CD4-positive, alpha-beta T cell treated with Interleukin-15 for 4 hours (primary cell): ENCODE data around the gene SLC44A2.

Experiments
- DNase-seq: peaks from one replicate; pipeline ENCODE4 v3.0.0-alpha.2; 2020; ENCODE audit warnings: low spot score

SLC44A2 gene

DNA sequence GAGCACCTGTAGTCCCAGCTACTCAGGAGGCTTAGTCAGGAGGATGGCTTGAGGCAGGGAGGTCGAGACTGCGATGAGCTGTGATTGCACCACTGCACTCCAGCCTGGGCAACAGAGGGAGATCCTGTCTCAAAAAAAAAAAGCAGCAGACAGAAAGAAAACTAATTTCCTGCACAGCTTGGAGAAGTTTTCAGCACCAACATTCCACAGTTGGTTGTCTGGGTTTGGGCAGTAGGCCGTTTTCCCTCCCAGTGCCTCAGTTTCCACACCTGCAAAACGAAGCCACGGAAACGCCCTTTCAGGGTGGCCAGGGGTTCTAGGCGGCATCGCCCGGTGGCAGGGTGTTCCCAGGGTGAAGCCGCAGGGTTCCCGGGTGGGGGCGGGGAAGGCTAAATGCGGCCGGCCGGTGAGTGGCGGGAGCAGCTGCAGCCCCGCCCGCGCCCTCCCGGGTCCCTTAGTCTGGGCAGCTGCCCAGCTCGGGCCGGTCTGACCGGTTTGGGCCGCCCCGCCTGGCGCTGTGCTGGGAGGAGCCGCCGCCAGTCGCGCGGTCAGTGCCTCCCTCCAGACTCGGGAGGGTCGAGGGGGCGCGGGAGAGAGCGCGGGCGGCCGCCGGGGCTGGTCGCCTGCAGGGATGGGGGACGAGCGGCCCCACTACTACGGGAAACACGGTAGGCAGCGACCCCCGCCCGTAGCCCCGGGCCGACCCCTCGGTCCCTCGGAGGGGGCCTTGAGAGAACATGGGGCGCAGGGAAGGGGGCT, at the start of gene SLC44A2:
SLC44A2 (plus strand) TSS at position 551 of the 759 bp plus-strand sequence; CDS start at position 632, 81 bp downstream.
- no peak for DNase-seq

GRCh38 chr19:10577951-10578350, 47.4 kb upstream of the SLC44A2 start:
- no peak for DNase-seq

GRCh38 chr19:10580979-10581631, 44.2 kb upstream of the SLC44A2 start:
- DNase-seq = peak; percentile 89

DNA sequence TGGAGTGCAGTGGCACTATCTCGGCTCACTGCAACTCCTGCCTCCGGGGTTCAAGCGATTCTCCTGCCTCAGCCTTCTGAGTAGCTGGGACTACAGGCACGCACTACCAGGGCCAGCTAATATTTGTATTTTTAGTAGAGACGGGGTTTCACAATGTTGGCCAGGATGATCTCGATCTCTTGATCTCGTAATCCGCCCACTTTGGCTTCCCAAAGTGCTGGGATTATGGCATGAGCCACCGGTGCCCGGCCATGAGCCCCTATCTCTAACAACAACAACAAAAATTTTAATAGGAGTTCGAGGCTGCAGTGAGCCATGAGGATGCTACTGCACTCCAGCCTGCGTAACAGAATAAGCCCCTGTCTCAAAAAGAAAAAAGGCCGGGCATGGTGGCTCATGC, 43.3 kb upstream of the SLC44A2 start:
- no peak for DNase-seq

DNA sequence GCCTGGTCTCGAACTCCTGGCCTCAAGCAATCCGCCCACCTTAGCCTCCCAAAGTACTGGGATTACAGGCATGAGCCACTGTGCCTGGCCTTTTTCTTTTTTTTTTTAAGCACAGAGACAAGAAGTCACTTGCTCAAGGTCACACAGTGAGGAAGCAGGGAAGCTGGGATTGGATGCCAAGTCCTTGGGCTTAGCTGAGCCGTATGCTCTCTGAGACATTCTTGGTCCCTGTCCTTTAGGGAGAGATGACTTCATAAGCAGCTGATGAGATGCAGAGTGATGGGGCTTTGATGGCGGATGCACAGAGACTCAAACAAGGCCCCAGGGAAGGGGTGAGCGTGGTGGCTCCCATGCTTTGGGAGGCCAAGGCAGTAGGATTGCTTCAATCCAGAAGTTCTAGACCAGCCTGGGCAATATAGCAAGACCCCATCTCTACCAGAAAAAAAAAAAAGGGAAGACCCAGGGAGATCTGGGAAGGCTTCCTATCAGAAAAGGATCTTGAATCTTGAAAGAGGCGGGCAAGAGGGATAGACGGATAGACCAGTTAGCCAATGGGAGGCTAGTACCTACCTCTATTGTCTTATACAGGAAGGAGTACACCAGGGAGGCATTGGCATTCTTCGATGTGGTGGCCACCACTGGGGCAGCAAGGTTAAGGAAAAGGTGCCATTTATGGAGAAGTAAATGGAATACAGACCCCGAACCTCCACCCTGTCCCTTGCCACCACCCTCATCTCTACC, 42.1 kb upstream of the SLC44A2 start:
- DNase-seq = no peak

- no peak for DNase-seq
Observed at GRCh38 chr19:10586396-10586795, 39.0 kb upstream of the SLC44A2 start.

GRCh38 chr19:10587022-10587838, 38.1 kb upstream of the SLC44A2 start, which contains the start of gene AP1M2:
TSS of gene AP1M2 (minus strand) at chr19:10587312. CDS start at chr19:10587231, 81 bp downstream.
- DNase-seq = no peak

DNA sequence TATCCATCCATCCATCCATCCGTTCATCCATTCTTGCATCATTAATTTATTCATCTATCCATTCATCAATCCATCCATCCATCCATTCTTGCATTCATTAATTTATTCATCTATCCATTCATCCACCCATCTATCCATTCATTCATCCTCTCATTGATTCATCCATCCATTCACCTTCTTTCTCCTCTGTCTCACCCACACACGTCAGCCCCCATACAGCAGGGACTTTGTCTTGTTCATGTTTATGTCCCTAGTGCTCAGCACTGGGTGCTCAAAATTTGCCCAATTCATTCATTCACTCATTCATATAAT, 37.6 kb upstream of the SLC44A2 start:
- no peak for DNase-seq

- DNase-seq = no peak
Observed at GRCh38 chr19:10593148-10593547, 32.2 kb upstream of the SLC44A2 start.

- no peak for DNase-seq
Observed at GRCh38 chr19:10593820-10594637, 31.3 kb upstream of the SLC44A2 start.

GRCh38 chr19:10600149-10600548, 25.2 kb upstream of the SLC44A2 start:
- no peak for DNase-seq

- no peak for DNase-seq
Observed at GRCh38 chr19:10601999-10602329, 23.4 kb upstream of the SLC44A2 start.

DNA sequence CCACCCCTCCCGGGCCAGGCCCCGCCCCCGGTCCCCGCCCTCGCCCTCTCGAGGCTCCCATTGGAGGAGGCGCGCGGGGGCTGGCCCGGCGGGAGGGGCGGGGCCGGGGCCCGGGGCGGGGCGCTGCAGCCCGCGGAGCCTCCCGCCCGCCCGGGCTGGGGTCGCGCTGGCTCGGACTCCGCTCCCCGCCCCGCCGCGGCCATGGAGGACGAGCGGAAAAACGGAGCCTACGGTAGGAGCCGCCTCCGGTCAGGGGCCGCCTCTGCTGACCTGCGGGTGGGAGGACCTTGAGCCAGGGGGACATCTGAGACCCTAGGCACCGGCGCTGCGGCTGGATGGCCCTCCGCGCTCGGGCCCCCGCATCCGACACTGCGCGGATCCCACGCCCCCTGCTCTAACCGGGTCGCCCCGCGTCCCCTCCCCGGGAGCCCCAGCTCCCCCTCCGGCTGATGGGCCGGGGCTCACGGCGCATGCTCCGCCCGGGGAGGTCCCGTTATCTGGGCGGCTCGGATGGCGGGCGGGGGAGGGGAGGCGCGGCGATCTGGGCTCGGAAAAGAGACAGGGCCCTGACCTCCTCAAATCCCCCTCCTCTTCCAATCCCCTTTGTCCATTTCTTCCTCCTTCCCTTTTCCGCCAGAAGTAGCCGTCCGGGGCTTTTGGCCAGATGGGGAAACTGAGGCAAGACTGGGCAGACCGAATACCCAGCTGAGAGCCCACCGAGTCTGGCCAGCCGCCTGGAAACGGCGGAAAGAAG, 22.8 kb upstream of the SLC44A2 start:
- DNase-seq = peak; percentile 87

- DNase-seq = peak; percentile 88
Observed at GRCh38 chr19:10603084-10603872, 22.1 kb upstream of the SLC44A2 start.

DNA sequence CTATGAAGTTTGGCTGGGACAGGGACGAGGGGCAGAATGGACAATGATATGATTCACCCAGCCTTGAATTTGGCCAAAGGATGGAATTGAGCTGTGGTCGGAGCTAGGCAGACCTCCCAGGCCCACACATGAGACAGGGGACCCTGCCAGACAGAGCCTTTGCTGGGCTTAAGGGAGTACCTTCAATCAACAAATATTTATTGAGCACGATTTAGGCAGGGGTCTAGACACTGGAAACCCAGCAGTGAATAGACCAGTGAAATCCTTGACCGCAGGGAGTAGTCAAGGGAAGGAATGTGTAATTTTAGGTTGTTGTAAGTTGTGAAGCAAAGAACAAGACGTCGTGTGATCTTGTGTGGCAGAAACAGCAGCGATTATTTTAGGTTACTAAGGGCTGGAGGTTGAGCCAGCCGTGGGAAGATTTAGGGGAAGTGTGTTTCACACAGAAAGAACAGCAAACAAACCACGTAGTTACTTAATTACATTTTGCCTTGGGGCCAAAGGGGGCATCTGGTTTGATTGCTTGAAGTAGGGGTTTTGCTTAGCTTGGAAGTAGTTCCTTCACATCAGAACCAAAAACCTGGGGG, 21.4 kb upstream of the SLC44A2 start:
- peak; percentile 60 for DNase-seq

DNA sequence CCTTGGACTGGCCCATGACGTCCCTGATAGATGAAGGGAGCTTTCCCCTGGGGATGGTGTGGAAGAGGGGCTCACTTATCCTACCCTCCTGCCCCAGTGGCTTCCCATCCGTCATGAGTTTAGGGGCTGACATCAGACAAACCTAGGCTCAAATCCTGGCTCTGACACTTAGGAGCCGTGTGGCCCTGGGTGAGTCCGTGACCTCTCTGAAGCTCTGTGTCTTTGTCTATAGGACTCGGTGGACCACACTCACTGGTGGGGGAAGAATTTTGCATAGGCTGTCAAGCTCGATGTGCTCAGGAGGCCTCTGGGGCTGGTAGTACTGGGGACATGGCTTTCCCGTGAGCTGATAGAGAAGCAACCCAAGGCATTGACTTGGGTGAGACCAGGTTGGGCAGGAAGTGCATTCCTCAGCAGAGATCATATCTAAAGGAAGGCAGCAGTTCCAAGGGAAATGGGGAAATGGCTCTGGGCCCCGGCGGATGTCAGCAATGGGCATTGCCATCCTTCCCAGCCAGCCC, 20.8 kb upstream of the SLC44A2 start:
- no peak for DNase-seq

DNA sequence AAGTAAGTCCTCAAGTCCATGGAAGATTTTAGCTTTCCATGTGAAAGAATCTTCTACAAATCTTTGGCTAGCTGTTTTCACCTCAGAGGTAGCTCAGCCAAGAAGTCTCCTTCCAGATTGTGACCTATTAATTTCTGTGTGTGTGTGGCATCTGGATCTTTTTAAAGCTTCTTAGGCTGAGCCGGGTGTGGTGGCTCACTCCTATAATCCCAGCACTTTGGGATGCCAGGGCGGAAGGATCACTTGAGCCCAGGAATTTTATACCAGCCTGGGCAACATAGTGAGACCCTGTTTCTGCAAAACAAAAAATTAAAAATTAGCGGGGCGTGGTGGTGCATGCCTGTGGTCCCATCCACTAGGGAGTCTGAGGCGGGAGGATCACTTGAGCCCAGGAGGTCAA, 13.4 kb upstream of the SLC44A2 start:
- DNase-seq = no peak

DNA sequence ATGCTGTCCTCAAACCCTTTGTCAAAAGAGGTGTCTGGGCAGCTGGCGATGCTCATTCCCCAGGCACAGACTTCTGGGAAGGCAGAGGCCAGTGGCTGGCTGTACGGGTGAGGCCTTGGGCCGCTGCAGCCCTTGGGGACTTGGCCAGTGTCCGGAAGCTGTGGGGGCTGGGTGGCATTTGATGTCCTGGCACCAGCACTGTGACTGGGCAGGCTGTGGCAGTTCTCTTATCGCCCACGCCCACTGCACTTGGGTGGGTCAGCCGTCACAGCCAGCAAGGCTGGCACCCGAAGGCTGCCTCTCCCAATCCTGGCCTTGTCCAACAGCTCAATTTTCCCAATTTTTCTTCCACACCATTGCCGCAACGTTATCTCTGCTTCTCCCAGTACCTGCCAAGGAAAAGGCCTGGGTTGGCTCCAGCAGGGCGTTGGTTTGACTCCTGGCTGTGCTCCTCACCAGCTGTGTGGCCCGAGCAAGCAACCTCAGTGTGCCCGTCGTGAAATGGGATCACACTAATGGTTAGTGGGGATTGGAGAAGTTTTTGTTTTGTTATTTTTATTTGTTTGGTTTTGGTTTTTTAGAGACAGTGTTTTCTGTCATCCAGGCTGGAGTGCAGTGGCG, 12.7 kb upstream of the SLC44A2 start:
- no peak for DNase-seq
